Embryonic facial prominence (tissue), 1 donor: ENCODE results near the gene RAB4B.
"Not testable (repeated sequence)": the region's sequence is repeated elsewhere in the genome, so short reads cannot be mapped to it uniquely, and the experiment has no call there.

ENCODE experiments used
- DNase-seq: peaks from one replicate; pipeline ENCODE4 v3.0.0-alpha.2; 2016; ENCODE audit errors: extremely low spot score

The RAB4B gene

DNA sequence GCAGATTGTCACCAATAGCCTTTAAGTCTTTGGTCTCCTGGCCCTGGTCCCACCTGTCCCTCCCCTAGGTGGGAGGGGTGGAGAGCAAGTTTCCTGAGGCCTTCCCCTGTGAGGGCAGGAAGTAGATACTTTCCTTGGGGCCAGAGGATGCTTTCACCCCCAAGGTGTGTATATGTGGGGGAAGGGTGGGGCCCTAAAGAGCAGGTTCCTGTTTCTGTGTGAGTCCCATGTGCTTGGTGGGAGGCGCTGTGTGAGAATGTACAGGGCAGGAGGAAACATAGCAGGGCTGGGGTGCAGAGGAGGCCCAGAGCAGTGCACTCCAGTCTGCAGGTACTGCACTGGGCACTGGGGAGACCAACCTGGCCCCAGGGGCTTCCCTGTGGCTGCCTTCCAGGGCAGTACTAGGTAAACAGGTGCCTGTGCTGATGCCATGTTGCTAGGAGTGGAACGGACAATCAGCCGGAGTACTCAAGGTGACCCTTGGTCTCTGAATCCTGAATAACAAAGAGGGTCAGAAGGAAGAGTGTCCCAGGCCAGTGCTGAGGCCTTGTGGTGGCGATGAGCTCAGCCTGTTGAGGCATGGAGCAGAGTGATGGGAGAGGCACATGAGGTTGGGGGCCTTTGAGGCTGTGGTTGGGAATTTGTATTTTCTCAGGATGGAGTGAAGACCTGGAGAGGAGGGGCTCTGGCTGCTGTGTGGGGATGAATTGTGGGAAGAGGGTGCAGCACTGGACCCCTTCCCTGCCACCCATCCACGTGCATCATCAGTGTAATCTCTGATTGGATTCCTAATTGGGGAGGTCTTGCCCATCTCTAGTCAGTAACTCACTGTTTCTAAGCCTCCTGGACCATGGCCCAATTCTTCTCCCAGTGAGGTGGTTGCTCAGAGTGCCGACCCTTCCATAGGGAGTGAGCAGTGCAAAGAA, 26.1 kb downstream of the RAB4B start:
- DNase-seq: no peak

DNA sequence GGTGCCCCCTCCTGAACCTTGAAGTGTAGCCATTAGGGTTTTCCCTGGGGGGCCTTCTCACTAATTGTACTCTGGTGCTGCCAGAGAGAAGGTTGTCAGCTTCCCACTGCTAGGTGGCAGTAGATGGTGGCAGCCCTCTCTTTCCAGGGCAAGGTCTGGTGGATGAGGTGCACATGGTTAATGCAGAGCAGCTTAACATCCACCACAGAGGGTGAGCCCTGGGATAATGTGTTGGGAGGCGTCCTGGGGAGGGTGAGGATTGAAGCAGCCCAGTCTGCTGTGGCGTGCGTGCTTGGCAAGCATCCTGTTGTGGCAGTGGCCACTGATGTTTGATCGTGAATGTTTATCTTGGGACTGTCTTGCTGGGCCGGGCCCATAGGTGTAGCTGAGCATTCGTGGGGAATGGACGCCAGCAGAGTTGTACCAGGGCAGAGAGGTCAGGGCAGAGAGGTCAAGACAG, 26.8 kb downstream of the RAB4B start:
- no peak for DNase-seq

DNA sequence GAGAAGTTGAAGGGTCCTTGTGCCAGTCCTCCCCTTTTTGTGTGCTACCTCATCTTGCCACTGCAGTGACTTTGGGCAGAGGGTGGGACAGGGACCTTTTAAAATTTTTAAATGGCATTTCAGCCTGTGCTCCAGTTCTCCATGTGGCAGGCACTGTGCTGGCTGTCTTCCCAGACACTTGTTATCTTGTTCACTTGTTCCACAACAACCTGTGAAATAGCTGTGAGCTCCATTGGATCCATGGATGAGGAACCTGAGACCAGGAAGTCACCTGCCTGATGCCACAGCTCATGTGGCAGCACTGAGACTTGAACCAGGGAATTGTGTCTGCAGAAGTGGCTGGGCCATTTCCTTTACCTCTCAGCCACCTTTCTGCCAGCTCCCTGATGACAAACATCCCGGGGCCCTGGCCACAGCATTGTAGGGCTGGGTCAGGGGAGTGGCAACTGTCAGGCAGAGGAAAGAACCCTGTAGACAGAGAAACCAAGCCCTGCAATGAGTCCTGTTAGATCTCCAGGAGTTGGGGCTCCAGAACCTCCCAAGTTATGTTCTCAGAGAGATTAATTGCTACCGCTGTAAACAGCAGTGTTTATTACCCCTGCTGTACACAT, 27.3 kb downstream of the RAB4B start:
- DNase-seq: no peak

DNA sequence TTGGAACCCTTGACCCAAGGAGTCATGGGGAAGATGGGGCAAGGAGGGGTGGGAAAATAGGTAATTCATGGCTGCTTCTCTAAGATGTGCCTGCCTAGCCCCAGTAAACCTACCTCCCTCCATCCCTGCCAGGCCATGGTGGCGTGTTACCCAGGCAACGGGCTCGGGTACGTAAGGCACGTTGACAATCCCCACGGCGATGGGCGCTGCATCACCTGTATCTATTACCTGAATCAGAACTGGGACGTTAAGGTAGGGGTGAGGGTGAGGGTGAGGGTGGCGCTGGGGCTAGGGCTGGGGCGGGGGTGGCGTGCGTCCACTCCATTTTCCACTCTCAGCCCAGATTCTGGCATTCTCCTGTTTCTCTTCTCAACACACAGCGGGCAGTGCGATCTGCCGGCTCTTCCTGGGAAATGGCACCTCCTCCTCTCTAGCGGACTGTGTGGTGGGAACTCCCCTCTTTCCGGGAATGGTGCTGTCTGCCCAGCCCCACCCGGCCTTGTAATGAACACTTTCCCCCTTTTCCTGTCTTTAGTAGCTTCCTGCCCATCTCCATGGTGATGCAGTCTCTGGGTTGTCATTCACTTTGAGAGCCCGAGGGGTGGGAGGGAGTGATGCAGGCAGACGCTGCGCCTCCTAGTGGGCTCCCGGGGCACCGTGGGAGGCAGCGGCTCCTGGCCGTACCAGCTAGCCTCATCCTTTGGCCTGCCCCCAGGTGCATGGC, 28.5 kb downstream of the RAB4B start:
- peak; percentile 87 for DNase-seq

DNA sequence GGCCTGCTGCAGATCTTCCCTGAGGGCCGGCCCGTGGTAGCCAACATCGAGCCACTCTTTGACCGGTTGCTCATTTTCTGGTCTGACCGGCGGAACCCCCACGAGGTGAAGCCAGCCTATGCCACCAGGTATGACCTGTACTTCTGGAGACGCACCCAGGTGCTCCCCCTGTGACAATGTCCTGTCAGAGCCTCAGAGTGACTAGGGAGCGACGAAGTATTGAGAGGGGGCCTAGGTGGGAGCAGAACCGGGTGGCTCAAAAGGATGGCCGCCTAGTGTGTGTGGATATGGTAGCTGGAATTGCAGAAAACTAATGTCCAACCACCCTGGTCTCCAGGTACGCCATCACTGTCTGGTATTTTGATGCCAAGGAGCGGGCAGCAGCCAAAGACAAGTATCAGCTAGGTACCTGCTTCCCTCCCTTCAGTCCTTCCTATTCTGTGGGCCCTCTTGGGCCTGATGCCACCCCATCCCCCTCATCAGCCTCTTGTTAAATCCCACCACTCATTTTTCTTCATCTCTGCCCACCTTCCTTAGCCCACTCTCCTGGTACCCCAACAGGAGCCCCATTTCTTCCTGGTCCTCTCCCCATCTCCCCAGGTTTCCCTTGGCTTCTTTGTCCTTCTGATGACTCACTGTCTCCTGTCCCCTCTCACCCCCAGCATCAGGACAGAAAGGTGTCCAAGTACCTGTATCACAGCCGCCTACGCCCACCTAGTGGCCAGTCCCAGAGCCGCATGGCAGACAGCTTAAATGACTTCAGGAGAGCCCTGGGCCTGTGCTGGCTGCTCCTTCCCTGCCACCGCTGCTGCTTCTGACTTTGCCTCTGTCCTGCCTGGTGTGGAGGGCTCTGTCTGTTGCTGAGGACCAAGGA, 29.3 kb downstream of the RAB4B start:
- DNase-seq: no peak

DNA sequence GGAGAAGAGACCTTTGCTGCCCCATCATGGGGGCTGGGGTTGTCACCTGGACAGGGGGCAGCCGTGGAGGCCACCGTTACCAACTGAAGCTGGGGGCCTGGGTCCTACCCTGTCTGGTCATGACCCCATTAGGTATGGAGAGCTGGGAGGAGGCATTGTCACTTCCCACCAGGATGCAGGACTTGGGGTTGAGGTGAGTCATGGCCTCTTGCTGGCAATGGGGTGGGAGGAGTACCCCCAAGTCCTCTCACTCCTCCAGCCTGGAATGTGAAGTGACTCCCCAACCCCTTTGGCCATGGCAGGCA, 29.9 kb downstream of the RAB4B start:
- DNase-seq: no peak

DNA sequence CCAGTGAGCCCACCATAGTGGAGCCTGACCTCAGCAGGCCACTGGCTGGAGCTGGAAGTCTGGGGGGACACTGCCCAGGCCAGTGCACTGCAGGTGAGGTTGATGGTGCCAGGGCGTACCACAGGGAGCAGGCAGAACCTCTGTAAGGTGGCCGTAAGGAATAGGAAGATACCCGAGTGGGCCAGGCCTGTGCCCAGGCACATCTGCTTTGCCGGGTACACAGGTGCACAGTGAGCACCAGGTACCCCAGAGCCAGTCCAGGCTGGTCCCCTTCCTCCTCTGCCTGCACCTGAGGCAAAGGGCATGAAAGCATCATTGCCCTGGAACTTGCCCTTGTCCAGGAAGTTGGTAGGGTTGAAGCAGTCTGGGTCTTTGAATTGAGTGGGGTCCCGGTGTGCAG, 30.4 kb downstream of the RAB4B start:
- no peak for DNase-seq

DNA sequence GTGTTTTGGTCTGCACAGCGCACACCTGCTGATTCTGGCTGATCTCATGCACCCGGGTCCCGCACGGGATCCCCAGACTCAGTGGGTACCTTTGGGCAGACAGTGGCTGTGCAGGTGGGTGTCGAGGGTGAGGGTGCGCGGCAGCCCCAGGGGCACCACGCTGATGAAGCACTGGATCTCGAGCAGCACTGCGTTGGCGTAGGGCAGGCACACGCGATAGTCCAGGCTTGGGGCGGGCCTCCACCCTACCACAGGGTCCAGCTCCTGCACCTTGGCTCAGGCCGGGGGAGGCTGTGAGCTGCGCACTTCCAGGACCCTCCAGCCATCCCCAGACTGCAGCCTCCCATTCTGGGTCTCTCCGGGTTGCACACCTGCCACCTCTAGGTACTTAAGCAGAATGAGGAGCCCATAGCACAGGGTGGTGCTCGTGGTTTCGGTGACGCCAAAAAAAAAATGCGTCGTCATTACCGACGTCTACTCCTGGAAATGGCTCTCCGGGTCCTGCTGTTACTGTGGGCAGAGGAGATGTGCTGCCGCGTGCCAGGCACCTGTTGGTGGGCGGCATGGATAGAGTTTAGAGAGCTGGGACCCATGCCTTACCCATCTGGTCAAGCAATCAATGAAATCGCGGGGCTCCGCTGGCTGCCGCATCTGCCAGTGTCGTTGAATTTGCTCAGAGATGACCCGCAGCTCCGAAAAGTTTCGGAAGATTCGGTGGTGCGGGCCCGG, 31.5 kb downstream of the RAB4B start:
- DNase-seq: no peak

DNA sequence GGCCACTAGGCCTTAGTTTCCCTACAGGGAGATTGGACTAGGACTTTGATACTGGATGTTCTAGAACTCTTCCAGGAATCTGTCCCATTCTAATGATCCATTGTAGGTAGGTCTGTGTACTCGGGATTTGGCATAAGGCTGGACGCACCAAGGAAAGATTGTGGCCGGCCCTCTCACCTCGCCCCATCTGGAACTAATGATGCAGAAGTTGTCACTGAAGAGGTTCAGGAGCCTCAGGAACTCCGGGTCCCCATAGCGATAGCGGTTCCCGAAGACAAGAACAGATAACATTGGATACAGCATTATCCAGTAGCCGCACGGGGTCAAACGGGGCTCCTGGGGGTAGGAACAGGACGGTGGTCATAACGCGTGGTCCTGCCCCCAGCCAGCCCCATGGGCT, 32.1 kb downstream of the RAB4B start:
- DNase-seq: no peak

DNA sequence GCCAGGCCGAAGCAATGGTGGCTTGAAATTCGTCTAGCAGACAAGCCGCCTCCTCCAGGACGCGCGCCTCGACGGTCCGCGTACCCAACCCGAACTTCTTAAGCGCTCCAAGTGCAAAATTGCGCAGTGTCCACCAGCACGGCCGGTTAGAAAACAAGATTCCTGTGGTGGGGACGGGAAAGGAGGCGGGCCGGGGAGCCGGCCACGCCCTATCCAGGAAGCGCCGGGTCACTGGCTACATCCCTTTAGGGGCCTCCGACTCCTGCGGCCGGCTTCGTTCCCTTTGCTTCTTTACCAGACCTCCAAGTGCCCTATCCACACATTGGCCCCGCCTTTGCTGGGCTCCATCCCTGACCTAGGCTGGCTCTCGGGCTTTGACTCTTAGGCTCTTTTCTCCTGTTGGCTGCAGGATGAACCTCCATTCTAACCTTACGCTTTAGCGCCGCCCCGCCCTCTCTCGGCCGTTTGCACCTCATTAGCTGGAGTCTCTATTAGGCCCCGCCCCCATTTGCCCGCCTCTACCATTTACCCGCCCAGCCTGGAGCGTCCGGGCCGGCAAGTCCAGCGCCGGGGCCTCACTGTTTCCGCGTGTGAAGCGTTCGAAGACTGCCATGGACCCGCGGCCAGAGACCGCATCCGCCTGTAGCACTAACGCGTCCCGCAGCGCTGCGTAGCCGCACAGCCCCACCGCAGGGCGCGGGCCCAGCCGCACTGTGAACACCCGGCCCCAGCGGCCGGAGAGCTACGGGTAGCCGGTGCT, 32.8 kb downstream of the RAB4B start:
- not testable (repeated sequence) for DNase-seq

DNA sequence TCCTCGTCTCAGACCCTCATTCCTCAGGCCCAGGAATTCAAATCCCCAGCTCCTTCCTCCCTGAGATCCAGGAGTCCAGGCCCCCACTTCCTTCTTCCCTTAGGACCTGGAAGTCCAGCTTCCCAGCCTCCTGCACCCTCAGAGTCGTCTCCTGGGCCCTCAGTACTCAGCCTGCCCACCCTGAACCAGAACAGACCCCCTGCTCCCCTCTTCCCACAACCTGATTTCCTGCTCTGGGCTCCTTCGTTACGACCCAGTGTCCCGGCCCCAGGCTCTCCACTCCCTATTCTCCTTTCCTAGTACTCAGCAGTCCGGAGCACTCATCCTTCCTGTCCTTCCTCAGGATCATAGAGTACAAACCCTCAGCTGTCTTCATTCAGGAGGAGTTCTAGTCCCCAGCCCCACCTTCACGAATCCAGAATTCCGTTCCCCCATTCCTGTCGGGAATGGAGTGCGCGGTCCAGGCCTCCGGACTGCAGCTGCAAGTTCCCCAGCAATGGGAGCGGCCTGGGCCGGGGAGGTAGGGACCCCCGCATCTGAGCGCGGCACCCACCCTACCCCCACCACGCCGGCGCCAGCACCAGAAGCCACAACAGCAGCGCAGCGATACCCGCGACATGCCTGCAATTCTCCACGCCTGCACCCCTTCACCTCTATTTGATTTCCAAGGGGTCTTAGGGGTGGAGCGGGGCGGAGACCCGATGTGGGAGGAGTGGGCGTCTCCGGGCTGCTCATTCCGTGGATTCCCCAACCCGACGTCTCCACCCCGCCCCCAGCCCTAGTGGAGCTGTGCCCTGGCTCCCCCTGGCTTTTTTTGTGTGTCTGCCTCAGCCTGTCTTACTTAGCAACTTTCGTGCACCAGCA, 33.7 kb downstream of the RAB4B start:
- DNase-seq: no peak

DNA sequence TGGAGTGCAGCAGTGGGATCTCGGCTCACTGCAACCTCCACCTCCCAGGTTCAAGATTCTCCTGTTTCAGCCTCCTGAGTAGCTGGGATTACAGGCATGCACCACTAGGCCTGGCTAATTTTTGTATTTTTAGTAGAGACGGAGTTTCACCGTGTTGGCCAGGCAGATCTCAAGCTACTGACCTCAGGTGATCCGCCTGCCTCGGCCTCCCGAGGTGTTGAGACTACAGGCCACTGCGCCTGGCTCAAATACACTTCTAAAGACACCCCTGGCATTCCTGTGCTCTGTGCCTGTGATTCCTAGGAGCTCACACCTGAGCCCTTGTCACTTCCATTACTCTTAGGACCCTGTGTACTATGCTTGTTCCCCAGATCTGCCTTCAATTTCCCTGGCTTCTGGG, 34.5 kb downstream of the RAB4B start:
- DNase-seq: not testable (repeated sequence)

DNA sequence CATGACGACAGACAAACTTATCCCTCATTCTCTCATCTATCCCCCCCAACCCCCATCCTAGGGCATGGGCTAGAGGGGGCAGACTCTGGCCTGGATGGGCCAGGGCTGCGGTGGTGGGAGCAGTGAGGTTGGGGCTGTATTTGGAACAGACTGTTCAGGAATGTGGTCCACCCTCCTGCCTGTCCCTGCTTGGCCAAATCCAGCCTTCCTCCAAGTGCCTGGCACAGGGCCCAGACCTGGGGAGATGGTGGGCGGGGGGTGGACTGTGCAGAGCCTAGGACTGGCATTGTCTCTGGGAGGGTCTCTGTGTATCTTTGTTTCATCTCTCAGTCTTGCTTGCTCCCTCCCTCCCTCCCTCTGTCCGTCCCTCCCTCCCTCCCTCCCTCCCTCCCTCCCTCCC, 35.1 kb downstream of the RAB4B start:
- no peak for DNase-seq

DNA sequence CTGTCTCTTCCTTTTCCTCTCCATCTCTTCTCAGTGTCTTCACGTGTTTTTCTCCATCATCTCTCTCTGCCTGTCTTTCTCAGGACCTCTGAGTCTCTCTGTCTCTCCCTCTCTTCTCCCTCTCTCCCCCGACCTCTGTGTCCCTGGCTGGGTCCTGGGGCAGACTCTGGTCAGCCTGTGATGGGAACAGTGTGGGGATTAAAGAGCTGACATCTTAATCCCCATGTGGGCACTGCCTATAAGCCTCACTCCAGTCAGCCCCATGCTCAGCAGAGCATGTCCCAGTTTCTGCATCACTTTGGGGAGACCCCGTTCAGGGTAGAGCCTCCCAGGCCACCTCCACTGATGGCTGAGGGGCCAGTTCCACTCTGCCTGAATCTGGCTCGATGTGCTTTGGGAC, 37.2 kb downstream of the RAB4B start:
- DNase-seq: no peak

DNA sequence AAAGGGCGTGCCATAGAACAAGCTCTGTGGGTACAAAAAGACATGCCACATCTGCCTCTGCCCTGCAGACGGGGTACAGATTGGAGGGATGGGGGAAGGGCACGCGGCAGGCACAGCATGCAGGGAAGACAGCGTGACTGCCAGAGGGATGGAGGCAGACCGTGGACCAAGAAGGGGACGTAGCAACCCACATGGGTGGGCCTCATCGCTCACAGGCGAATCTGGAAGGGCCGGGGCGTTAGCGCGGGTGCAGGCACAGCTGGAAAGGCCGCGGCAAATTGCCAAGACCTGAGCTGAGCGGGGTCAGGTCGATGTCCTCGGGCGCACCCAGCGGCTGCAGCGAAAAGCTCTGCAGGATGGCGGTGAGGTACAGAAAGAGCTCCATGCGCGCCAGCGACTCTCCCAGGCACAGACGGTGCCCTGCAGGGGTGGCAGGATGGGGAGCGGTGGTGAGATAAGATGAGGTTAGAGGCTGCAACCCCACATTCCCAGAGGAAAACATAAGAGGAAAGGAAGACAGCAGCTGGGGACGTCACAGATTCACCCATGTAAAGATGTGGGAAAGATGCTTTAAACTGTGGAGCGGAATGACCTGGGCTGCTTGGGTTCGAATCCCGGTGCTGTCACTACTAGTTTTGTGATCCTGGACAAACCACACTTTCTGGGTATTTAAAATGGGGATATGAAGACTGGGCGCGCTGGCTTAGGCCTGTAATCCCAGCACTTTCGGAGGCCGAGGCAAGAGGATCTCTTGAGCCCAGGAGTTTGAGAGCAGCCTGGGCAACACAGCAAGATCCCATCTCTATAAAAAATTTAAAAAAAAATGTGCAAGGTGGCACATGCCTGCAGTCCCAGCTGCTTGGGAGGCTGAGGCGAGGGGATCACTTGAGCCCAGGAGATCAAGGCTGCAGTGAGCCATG, 40.7 kb downstream of the RAB4B start:
- DNase-seq: not testable (repeated sequence)

DNA sequence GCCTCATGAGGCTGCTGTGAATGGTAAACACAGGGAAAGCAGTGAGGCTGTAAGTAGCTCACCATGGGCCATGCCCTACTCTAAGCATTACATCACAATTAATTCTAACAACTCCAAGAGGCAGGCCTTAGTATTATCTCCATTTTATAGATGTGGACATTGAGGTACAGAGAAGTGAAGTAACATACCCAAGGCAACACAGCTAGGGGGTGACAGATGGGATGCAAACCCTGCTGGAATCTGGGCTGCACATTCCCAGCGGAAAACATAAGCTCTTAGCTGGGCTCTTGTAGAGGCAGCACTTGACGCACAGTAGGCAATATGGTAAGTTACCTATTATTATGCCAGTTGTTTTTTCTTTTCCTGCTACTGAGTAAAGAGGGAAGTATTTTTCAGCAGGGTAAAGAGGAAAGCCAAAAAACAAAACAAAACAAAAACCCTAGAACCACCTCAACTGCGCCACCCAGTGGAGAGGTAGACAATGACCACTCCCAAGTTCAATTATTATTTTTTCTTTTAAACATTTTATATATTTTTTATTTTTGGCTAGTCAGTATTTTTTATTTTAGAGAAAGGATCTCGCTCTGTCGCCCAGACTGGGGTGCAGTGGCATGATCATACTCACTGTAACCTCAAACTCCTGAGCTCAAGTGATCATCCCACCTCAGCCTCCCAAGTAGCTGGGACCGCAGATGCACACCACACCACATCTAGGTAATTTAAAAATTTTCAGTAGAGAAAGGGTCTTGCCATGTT, 41.6 kb downstream of the RAB4B start:
- DNase-seq: not testable (repeated sequence)

DNA sequence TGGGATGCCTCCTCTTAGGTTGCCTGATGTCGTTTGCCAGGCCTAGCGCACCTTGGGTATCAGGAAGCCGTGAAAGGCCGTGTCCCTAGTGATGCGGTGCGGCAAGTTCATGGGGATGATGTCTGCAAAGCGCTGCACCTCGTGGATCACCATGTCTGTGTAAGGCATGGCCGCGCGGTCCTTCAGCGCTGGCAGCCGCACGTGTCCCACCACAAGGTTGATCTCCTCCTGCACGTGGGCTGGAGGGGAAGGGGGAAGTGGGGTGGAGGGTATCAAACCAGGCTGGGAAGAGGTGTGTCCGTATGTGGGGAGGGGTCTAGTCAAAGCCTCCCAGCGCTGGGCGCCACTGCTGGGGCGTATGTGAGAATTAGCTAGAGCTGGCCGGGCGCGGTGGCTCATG, 44.1 kb downstream of the RAB4B start:
- no peak for DNase-seq
